GM13976 (cell line): ENCODE data around the gene SPINK4.

Source experiments
- DNase-seq: peaks from one replicate; pipeline ENCODE4 v3.0.0; 2012; ENCODE audit warnings: low spot score
- CTCF ChIP-seq: IDR thresholded peaks from 2 replicates; pipeline ENCODE4 v1.5.1; 2012; ENCODE audit warnings: borderline replicate concordance, mild to moderate bottlenecking; ENCODE audit not compliant: insufficient read depth; ENCODE audit errors: extremely low read depth, missing control alignments, control extremely low read depth
- in situ Hi-C: fragments of 300-500 bp; cut with MboI; formaldehyde crosslinking; loops from one replicate; pipeline ENCODE4 v1.12.0; 2022; ENCODE audit warnings: low sequenced_read_pairs, mixed read lengths, inconsistent platforms; ENCODE audit not compliant: unreplicated experiment

Gene SPINK4

GRCh38 chr9:33234511-33235467, 5.2 kb upstream of the SPINK4 start:
- in situ Hi-C loops, result no loop called here
- no peak for TF ChIP-seq CTCF
- no peak for DNase-seq

DNA sequence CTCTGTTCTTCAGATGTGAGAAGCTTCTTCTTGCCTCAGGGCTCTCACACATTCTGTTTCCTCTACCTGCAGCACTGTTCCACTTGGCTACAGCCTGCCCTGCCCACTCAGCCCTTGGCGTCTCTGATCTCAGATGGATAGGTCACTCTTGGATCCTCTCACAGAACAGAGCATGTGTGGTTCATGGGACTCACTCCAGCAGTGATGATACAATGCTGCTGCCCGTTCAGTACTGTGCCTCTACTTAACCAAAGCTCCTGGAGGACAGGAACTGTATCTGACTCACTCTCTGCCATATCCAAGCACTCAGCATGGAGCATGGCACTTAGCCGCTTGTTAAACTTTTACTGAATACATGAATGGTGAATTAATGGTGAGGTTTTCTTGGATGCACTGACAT, 3.4 kb upstream of the SPINK4 start:
- no peak for TF ChIP-seq CTCF
- in situ Hi-C loops, result no loop called here
- DNase-seq, result no peak

DNA sequence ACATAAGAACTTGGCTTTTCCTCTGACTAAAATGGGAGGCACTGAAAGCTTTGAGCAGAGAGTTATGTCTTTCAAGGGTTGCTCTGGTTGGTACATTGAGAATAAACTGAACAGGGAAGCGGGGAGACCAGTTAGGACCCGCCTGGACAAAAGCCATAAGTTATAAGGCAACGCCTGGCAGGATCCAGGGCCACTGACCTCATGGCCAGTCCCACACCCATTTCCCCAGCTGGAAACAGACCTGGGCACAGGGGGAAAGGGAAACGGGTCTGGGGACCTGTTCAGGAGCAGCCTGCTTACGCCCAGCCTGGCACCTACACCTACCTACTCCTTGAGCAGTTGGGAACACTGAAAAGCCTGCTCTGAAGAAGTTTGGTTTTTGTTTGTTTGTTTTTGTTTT, 1.3 kb downstream of the SPINK4 start:
- TF ChIP-seq CTCF, result no peak
- in situ Hi-C loops, result no loop called here
- DNase-seq, result no peak

DNA sequence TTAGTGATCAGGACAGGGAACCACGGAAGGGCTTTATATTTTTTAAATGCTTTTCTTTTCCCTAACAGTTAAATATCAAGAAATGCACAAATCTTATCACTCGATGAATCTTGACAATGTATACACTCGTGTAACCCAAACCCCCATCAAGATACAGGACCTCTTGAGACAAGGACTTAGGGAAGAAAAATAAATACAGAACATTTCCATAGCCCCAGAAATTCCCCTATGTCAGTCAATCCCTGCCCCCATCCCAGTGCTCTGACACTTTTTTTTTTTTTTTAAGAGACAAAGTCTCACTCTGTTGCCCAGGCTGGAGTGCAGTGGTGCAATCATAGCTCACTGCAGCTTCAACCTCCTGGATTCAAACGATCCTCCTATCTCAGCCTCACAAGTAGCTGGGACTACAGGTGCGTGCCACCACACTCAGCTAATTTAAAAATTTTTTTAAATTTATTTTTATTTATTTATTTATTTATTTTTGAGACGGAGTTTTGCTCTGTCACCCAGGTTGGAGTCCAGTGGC, 2.7 kb downstream of the SPINK4 start:
- no peak for TF ChIP-seq CTCF
- in situ Hi-C loops, result no loop called here
- DNase-seq, result no peak

GRCh38 chr9:33244137-33244784, 4.3 kb downstream of the SPINK4 start:
- TF ChIP-seq CTCF, result no peak
- no peak for DNase-seq
- in situ Hi-C loops, result no loop called here

DNA sequence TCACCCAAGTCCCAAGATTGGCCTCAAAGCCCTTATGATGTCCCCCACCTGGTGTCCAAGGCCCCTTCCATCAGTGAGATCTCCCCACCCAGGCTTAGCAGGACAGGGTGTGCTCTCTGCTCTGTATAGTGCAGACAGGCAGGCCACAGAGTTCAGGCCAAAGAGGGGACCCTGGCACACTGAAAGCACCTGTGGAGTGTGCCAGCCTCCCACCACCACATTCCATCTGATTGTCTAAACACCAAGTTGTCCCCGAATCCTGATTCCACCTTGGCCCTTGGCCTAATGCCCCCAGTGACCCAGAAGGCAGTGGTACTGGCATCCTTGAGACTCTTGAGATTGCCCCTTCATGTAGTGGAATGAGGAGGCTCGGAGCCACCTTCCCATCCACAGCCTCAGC, 5.4 kb downstream of the SPINK4 start:
- no peak for DNase-seq
- no peak for TF ChIP-seq CTCF
- in situ Hi-C loops, result no loop called here
